Measurements from ENCODE around the gene DIPK1B.
A peak's percentile ranks its signal among the peaks of the same experiment; 100 is the strongest.
"Not testable (repeated sequence)": the region's sequence is repeated elsewhere in the genome, so short reads cannot be mapped to it uniquely, and the experiment has no call there.

DIPK1B gene

DNA sequence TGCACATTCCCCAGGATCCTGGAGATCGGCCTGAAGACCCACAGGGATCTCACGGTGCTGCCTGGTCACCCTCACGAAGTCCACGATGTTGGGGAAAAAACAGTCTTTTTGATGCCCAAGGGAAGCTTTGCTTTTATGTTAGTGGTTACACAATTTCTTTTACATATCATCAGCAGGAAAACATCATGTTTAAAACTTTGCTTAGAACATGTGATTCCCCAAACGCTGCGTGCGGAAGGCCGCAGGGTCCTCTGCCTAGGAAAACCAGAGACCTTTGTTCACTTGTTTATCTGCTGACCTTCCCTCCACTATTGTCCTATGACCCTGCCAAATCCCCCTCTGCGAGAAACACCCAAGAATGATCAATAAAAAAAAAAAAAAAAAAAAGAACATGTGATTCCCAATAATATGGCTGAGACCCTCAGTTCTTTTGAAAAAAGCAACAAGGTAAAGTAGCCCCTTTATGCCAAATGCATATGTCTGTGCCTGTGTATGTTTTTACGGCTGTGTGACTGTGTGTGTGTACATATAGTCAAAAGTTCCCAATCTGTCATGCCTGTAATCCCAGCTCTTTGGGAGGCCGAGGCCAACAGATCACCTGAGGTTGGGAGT is 13.6 kb upstream of the DIPK1B start:
- DNase-seq: no peak

DNA sequence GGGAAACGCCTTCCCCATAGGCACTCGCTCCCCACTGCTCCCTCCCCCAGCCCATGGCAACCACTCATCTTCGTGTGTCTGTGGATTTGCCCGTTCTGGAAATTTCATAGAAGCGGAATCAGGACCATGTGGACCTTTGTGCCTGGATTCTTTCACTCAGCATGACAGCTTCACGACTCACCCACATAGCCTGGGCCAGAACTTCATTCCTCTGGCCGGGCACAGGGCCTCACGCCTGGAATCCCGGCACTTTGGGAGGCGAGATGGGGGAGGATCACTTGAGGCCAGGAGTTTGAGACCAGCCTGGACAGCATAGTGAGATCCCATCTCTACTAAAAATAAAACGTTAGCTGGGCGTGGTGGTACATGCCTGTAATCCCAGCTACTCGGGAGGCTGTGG is 12.1 kb upstream of the DIPK1B start:
- no peak for DNase-seq

DNA sequence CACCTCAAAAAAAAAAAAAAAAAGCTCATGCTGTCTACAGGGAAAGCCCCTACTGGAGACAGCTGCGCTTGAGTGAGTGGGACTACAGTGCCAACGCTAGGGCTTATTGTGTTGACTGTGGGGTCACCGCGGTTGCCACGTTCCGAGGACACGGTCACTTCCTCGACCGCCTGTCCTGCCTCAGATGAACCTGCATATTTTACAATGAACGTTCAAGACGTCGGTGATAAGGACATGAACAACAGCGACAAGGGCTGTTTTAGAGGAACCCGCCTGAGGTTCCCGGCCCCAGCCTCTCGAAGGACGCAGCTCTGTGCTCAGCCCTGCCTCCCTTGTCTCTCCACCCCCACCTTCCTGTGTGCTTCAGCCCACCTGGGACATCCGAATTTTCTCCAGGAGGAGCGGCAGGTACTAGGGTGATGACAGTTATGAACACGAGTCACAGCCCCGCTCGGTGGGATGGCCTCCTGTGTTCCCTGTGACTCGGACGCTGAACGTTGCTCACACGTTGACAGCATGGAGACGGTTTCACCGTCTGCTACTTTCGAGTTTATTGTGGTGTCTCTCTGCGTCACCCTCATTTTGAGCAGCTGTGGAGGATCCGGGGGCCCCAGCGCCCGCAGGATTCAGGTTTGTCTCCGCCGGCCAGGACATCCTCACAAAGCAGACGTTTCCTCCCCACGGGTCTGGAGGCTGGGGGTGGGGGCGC is 11.3 kb upstream of the DIPK1B start:
- no peak for DNase-seq

DNA sequence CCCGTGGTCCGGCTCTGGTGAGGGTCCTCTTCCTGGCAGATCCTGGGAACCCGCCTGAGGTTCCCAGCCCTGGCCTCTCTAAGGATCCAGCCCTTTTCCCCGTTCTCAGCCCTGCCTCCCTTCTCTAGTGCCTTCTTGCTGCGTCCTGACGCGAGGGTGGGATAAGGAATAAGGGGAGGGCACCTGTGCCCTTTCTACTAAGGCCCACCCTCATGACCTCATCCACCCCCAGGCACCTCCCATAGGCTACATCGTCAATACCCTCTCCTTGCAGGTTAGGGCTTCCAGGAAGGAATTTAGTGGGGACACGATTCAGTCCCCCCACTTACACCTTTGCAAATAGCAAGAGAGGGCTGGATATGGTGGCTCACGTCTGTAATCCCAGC is 10.7 kb upstream of the DIPK1B start:
- no peak for DNase-seq

DNA sequence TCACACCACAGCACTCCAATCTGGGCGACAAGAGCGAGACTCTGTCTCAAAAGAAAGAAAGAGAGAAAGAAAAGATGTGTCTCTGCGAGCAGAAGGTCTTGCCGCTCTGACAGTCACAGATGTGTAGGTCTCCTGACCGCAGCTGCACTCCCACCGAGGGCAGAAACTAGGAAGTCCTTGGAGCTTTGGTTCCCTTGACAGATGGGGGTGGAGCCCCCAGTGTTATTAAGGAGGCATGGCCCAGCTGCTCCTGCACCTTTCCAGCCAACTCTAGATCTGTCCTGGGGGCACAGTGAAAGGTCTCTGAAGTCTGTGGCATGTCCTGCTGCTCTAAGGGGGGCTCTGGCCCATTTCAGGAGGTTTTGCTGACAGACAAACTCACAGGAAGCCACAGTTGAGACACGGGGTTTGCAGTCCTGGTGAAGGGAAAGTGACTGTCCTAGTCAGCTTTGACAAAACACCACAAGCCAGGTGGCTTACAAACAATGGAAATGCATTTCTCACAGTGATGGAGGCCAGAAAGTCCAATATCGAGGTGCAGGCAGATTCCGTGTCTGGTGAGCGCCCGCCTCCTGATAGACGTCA is 9.0 kb upstream of the DIPK1B start:
- DNase-seq: peak; percentile 82

DNA sequence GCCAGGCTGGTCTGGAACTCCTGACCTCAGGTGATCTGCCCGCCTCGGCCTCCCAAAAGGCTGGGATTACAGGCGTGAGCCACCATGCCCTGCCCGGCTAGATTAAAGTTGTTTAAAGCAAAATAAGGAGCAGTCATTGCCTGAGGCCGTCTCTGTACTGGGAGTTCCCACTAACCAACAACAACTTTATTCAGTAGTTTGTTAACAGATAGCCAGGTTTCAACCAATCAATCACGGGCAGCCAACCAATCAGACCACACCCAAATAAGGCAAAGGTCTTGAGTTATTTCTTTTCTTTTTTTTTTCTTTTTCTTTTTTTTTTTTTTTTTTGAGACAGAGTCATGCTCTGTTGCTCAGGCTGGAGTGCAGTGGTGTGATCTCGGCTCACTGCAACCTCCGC is 7.6 kb upstream of the DIPK1B start:
- DNase-seq: not testable (repeated sequence)

DNA sequence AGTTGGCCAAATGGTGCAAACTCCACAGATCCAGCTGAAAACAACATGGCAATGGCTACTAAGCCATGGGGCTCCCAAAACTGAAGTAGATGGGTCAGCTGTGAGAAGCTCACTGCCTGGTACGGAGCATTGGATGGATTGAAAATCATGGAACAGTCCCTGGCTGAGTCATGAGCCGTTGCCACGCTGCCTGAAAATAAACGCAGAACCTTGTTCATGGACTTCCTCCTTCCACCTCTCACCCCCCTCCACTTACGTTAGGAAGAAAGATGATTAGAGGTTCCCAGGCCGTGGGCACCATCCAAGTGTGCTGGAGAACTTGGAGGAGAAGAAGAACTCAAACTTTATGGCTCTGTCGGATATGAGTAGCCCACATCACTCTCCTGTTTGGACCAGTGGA is 6.8 kb upstream of the DIPK1B start:
- DNase-seq: no peak

DNA sequence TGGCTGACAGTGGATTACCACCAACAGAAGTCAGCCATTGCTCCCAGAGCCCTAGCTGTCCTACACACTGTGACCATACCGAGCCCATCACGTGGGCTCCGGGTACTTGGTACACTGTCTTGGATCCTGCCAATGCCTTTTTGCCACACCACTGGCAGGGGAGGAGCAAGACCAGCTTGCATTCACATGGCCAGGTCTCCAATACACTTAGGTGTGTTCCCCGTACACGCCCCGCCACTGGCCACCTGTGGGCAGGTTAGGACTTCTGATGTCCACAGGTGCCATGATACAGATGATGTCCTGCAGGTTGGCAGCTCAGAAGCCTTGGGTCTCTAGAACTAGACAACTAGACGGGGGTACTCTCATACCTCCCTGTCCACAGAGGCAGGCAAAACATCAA is 5.4 kb upstream of the DIPK1B start:
- DNase-seq: no peak

DNA sequence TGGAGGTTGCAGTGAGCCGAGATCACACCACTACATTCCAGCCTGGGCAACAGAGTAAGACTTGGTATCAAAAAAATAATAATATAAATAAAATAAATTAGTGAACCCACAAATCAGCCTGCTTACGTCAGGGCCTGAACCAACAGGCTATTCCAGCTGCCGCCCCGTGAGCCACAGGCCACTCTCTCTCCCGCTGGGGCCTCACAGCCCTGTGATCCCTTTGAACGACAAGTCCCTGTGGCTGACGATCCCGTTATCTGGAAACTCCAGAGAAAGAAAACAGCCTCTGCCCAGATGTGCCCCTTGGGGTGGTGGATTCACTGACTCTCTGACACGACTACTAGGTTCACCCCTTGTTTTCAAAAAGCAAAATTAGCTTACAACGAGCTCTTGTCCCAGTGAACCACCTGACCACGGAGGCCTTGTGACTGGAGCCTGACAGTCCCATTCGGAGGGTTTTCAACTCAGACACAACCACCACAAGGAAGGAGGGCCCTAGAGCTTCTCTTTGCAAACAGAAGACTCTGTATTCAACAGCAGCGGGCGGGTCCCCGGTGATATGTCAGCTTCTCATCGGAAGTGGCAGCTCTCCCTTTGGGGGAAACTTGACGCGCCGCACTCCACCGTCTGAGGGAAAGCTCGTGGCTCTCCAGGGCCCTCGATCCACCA is 4.4 kb upstream of the DIPK1B start:
- DNase-seq: no peak

DNA sequence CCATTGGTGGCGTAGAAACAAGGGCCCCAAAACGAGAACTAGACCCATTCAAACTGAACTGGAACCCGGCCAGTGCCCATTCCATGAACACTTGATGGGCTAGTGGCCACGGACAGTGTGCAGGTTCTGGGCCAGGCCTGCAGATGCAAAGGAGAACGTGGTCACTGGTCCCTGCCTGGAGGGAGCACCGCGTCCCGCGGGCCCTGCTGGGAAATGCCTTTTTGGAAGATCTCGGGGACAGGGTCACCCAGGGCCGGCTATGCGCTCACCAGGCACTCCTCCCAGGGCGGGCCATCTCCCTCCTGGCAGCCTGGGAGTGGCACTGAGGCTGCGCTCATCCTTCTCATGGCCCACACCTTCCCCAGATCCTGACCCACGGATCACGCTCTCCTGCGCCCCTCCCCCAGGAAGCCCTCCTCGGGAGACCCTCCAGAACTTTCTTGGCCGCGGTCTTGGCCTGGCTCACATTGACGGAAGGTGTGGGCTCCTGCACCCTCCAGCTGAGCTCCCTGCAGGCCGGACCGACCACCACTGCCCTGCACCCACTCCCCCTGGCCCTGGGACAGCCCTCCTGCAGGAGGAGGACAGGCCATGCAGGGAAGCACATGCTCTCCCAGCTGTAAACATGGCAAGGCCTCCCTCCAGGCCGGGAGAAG is 2.8 kb upstream of the DIPK1B start:
- no peak for DNase-seq

DNA sequence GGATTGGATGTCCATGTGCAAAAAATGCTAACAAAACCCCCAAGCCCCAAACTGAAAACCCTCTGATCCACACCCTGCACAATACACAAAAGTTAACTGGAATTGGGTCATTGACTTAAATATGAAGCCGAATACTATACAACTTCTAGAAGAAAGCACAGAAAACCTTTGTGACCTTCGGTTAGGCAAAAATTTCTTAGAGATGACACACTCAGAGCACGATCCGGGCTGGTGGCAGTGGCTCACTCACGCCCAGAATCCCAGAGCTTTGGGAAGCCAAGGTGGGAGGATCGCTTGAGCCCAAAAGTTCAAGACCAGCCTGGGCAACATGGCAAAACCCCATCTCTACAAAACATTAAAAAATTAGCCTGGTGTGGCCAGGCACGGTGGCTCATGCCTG is 1.8 kb upstream of the DIPK1B start:
- no peak for DNase-seq

DNA sequence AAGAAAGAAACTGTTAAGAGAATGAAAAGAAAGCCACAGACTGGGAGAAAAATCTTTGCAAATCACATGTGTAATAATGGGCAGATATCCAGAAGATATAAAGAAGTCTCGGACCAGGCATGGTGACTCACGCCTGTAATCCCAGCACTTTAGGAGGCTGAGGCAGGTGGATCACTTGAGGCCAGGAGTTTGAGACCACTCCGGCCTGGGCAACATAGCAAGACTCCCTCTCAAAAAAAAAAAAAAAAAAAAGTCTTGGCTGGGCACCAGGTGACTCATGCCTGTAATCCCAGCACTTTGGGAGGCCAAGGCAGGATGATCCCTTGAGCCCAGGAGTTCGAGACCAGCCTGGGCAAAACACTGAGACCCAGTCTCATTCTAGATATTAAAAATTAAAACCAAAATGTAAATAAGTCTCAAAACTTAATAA is 1.1 kb upstream of the DIPK1B start:
- not testable (repeated sequence) for DNase-seq

DNA sequence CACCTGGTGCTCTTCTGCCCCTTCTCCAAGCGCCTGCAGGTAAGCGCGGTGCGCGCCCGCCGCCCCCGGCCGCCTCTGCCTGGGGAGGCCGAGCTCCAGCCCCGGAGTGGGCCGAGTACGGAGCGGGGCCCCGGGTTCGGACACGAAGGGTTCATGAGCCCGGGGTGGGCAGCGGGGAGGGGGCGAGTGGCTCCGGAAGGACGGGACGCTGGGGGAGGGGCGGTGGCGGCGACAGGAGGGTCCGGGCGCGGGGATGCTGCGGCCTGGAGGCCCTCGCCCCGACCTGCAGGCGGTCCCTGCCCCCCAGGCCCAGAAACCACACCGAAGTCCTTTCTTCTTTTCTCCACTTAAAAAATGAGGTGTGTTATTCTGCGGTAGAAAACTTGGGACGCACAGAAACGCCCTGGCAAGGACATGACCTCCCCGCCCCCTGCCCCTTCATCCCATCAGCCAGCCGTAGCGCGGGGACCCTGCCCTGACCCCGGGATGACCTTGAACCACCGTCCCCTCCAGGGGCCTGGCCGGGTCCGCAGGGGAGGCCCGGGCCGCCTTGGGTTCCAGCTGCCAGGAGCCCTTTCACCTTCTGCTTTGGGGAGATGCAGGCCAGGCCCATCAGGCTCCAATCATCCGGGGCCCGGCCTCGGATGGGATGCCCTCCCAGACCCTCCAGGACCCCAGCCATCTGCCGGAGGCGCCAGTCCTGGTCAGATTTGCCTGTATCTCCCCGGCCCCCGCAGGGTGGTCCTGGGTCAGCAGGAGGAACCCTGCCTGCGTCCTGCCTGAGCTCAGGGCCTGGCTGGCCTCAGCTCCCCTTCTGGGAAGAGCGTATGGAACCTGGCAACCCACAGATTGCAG is 545 bp downstream of the DIPK1B start:
- DNase-seq: no peak

DNA sequence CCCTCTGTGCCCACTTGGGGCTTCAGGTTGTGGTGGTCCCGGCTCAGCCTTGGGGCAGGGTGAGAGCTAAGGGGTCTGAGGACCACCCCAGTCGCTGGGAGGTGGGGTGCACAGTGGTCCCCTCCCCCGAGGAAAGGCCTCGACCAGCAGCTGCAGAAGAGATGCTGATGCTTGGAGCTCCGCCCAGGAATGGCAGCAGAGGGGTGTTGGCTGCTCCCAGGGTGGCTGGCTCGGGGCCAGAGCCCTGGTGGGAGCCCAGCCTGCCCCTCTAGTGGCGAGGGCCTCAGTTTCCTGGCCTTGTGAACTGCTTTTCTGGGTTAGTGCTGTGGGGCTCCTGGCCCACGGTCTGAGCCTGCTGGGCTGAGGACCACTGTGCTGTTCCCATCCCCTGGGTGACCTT is 1.2 kb downstream of the DIPK1B start:
- peak; percentile 65 for DNase-seq

DNA sequence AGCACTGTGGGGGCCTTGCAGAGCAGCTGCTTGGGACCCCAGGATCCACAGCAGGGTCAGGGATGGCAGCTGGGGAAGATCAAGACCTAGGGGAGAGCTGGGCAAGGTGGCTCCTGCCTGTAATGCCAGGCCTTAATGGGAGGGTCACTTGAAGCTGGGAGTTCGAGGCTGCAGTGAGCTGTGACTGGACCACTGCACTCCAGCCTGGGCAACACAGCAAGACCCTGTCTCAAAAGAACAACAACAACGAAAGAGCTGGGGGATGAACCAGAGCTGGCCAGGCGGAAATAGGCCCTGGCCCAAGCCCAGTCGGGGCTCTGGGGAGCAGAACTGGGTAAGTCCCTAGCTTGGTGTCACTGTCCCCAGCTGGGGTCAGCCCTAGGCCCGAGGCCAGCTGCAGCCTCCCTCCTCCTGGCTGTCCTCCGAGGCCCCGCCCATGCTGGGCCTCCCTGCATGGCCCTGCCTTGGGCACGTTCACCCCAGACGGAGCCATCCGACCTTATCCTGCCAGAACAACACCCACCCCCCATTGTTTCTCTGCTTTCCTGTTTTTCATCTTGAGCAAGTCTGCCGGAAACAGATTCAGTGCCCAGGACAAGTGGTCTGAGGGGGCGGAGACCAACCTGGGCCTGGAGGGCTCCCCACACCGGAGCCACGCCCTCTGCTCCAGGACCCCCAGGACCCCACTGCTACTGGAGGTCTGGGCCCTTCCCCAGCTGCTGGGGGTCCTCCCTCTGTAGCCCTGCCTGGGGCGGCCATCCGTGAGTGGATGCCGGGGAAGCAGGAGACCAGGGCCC is 1.9 kb downstream of the DIPK1B start:
- no peak for DNase-seq

DNA sequence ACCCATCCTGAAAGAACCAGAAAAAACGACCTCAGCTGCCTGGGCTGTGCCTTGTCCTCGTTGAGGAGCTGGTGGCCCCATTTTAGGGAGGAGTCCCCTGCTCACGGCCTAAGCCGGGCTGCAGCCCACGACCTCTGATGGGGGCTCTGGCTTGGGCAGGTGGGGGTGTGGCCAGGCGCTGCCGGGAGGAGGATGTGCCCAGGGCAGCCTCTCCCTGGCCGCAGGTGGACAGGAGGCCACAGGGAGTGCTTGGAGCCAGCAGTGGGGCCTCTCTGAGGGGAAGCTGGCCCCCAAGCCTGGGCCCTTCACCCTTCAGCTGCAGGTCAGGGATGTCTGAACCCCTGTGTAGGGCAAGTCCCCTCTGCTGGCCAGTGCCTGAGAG is 2.5 kb downstream of the DIPK1B start:
- DNase-seq: no peak

DNA sequence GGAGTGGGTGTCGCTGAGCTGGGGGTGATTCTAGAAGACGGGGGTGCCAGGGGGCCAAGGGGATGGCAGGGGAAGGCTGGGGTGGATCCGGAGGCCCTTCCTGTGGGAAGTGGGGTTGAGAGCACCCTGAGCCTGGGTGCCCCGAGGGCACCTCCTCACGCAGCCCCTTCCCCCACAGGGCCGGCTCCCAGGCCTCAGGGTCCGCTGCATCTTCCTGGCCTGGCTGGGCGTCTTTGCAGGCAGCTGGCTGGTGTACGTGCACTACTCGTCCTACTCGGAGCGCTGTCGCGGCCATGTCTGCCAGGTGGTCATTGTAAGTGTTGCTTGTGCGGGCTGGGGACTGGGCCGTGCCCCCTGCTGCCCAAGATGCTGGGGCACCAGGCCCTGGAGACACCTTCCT is 5.0 kb downstream of the DIPK1B start:
- no peak for DNase-seq

DNA sequence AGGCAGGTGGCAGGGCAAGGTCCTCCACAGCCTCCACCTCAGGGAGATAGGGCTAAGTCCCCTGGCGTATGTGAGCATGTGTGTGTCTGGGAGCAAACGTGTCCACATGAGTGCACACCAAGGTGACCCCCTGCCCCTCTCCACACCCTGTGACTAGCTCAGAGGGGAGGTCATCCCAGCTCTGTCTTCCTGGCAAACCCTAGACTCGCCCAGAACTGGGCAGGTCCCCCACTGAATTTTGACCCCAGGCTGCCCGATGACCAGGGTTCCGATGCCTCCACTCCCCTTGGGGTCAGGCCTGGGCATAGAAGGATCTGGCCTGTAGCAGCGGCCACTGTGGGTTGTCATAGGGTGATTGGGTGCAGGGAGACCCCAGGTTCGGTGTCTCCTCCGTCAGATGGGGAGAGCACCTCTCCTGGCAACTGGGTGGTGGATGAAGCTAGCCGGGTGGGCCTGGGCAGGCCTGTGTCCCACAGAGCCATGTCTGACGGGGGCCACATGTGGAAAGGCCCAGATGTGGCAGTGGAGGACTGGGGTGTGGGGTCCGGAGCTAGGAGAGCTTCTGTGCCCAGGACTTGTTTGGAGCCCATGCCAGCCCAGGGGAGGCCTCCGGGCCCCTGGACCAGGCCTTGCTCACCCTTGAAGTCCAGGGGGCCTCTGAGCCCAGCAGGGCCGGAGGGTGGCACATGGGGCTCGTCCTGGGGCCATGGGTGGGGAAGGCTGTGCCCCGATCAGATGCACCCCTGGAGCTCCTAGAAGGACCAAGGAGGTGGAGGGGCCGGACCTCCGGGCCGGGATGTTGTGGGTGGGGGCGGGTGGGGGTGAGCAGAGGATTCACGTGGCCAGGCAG is 6.2 kb downstream of the DIPK1B start:
- no peak for DNase-seq

DNA sequence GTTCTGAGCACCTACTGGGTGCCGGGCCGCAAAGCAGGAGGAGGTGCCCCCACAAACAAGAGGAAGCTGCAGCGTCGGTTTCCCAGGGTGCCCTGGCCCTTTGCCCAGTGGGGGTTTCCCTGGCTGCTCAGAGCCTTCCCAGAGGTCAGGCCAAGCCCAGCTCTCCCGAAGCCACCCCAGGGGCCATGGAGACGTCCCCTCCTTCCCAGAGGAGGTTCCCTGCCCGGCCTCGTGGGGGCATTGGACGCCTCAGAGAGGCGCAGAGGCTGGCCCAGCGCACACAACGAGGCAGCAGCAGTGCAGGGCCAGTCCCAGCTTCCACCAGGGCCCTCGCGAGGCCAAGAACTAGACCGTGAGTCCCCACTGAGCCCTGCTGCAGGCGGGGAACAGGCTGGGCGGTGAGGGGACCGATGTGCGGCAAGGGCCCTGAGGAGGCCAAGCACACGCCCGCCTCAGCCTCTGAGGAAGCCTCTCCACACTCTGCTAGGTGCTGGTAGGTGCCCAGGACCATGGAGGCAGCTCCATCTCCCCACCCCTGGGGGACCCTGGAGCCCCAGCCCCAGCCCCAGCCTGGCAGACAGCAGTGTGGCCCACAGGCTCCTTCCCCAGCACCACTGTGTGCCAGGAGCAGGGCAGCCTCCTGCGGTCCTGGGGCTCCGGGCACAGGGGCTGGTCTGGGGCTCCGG is 7.0 kb downstream of the DIPK1B start:
- no peak for DNase-seq

DNA sequence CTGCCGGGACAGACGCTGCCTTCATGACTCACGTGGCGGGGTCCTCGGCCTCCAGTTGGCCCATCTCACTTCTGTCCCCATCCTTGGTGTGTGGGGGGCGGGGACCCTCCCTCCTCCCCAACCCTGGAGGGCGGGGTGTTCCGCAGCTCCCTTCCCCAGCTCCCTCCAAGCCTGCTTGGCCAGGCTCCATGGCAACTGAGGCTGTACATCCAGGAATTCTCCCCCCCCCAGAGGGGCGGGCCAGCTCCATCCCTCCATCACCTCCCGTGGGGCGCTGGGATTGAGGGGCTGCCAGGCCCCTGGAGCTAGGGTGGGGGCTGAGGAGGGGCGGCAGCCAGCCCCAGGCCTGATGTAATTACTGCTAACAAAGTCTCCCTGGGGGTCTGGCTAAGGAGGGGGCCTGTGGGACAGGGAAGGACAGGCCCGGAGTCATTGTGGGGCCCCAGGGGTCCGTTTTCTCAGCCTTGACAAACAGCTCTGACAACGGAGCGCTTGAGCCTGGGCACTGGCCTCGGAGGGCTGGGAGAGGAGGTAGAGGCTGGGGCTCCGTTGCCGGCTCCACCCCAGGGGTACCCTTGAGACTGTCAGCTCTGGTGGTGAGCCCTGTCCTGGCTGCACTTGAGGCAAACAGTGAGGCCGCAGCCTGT is 8.0 kb downstream of the DIPK1B start:
- no peak for DNase-seq
